ENCODE data around the gene VWA8.
"Not testable (repeated sequence)": the region's sequence is repeated elsewhere in the genome, so short reads cannot be mapped to it uniquely, and the experiment has no call there.

DNA sequence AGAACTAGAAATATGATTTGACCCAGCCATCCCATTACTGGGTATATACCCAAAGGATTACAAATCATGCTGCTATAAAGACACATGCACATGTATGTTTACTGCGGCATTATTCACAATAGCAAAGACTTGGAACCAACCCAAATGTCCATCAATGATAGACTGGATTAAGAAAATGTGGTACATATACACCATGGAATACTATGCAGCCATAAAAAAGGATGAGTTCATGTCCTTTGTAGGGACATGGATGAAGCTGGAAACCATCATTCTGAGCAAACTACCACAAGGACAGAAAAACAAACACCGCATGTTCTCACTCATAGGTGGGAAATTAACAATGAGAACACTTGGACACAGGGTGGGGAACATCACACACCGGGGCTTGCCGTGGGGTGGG is 38.0 kb downstream of the VWA8 start:
- TF ChIP-seq, protein P1, sequence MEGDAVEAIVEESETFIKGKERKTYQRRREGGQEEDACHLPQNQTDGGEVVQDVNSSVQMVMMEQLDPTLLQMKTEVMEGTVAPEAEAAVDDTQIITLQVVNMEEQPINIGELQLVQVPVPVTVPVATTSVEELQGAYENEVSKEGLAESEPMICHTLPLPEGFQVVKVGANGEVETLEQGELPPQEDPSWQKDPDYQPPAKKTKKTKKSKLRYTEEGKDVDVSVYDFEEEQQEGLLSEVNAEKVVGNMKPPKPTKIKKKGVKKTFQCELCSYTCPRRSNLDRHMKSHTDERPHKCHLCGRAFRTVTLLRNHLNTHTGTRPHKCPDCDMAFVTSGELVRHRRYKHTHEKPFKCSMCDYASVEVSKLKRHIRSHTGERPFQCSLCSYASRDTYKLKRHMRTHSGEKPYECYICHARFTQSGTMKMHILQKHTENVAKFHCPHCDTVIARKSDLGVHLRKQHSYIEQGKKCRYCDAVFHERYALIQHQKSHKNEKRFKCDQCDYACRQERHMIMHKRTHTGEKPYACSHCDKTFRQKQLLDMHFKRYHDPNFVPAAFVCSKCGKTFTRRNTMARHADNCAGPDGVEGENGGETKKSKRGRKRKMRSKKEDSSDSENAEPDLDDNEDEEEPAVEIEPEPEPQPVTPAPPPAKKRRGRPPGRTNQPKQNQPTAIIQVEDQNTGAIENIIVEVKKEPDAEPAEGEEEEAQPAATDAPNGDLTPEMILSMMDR (IDR thresholded peaks at IDR 0.05 in 8 of 11, conservative IDR thresholded peaks at IDR 0.05 in 3 of 11) = not testable (repeated sequence)
- not testable (repeated sequence) for TF ChIP-seq POLR2A, POLR2AphosphoS5 (IDR thresholded peaks at IDR 0.05)
